Gastrocnemius medialis (tissue), 4 donors: ENCODE data around the gene RFT1.

Source experiments
- CTCF ChIP-seq, 5 experiments: fragments of 450-650 bp in 3 of 5; fragments of 200-600 bp in 2 of 5; sonication (generic) in 2 of 5; IDR thresholded peaks in 4 of 5; conservative IDR thresholded peaks in 1 of 5; 1 replicate in 4 of 5; 2 replicates in 1 of 5; pipeline ENCODE4 v1.5.1; 2016 to 2019; ENCODE audit warnings: antibody characterized with exemption in 5 of 5, mild to moderate bottlenecking in 3 of 5, moderate library complexity in 3 of 5
- POLR2A ChIP-seq, 2 donors: fragments of 450-650 bp; IDR thresholded peaks; one replicate each; pipeline ENCODE4 v1.6.1; 2017; ENCODE audit warnings: antibody characterized with exemption in 2 of 2, mild to moderate bottlenecking in 2 of 2, moderate library complexity in 2 of 2

GRCh38 chr3:53103397-53104296 lies 26.6 kb downstream of the RFT1 start:
- TF ChIP-seq CTCF (IDR thresholded peaks at IDR 0.05 in 4 of 5, conservative IDR thresholded peaks at IDR 0.05 in 1 of 5), result no peak
- no peak for TF ChIP-seq POLR2A (IDR thresholded peaks at IDR 0.05)
